WTC11 (cell line): ENCODE results near the gene TMPRSS3. TPM values are rescaled to one million over a fixed set of nuclear protein-coding genes. Genes with fewer than 3 reads are reported as not detected.

Source experiments
- ATAC-seq: fragments of 200-7000 bp; cut with Tn5 transposase; 2 replicates; pipeline ENCODE4 v1.10.0; 2021; ENCODE audit warnings: mild to moderate bottlenecking, moderate library complexity
- CTCF ChIA-PET: fragments of 300-600 bp; sonication (Branson Sonifier 250); formaldehyde crosslinking; loops from one replicate; lab custom pipeline; 2021; ENCODE audit warnings: antibody characterized with exemption; lab: Charles Lee
- POLR2A ChIA-PET: fragments of 350-600 bp; sonication (Branson Sonifier 250); formaldehyde crosslinking; loops from one replicate; lab custom pipeline; 2021; ENCODE audit warnings: antibody characterized with exemption; lab: Charles Lee
- DNase-seq: peaks from one replicate; pipeline ENCODE4 v3.0.0; 2021; ENCODE audit warnings: low spot score
- H3K27ac Mint-ChIP-seq: 2 replicates; pipeline ENCODE4 v1.8.0; 2021; ENCODE audit warnings: mixed read lengths
- H3K27me3 Mint-ChIP-seq: 2 replicates; pipeline ENCODE4 v1.8.0; 2021; ENCODE audit warnings: low read depth, mild to moderate bottlenecking, moderate library complexity, mixed read lengths
- H3K36me3 Mint-ChIP-seq: 2 replicates; pipeline ENCODE4 v1.8.0; 2021; ENCODE audit warnings: mixed read lengths
- H3K4me1 Mint-ChIP-seq: 2 replicates; pipeline ENCODE4 v1.8.0; 2022; ENCODE audit warnings: mixed read lengths
- H3K4me3 Mint-ChIP-seq: 2 replicates; pipeline ENCODE4 v1.8.0; 2021; ENCODE audit warnings: mild to moderate bottlenecking, moderate library complexity, mixed read lengths
- H3K9me3 Mint-ChIP-seq: 2 replicates; pipeline ENCODE4 v1.8.0; 2021; ENCODE audit warnings: mixed read lengths
- ATF3 ChIP-seq: sonication (generic); formaldehyde crosslinking; conservative IDR thresholded peaks from 2 replicates; pipeline ENCODE4 v1.8.1; 2022; ENCODE audit warnings: mild to moderate bottlenecking, missing genetic modification reagents
- CBFB ChIP-seq: sonication (generic); formaldehyde crosslinking; IDR thresholded peaks from 2 replicates; pipeline ENCODE4 v1.8.1; 2022; ENCODE audit warnings: mild to moderate bottlenecking, low read depth, missing genetic modification reagents
- ELF4 ChIP-seq: sonication (generic); formaldehyde crosslinking; IDR thresholded peaks from 2 replicates; pipeline ENCODE4 v1.8.1; 2022; ENCODE audit warnings: low read depth, mild to moderate bottlenecking, moderate library complexity, missing genetic modification reagents
- ESRRA ChIP-seq: sonication (generic); formaldehyde crosslinking; IDR thresholded peaks from 2 replicates; pipeline ENCODE4 v1.8.1; 2022; ENCODE audit warnings: mild to moderate bottlenecking, missing genetic modification reagents, borderline replicate concordance
- FOXJ3 ChIP-seq: sonication (generic); formaldehyde crosslinking; IDR thresholded peaks from 2 replicates; pipeline ENCODE4 v1.9.0; 2021; ENCODE audit warnings: missing genetic modification reagents, mild to moderate bottlenecking, borderline replicate concordance
- FOXK1 ChIP-seq: sonication (generic); formaldehyde crosslinking; IDR thresholded peaks from 2 replicates; pipeline ENCODE4 v1.8.0; 2022; ENCODE audit warnings: mild to moderate bottlenecking, moderate library complexity, missing genetic modification reagents
- FOXP1 ChIP-seq: sonication (generic); formaldehyde crosslinking; IDR thresholded peaks from 2 replicates; pipeline ENCODE4 v1.8.0; 2022; ENCODE audit warnings: missing genetic modification reagents, mild to moderate bottlenecking, moderate library complexity, borderline replicate concordance
- GABPB1 ChIP-seq: sonication (generic); formaldehyde crosslinking; IDR thresholded peaks from 2 replicates; pipeline ENCODE4 v1.8.1; 2023; ENCODE audit warnings: mild to moderate bottlenecking, missing genetic modification reagents
- IRF2 ChIP-seq: sonication (generic); formaldehyde crosslinking; IDR thresholded peaks from 2 replicates; pipeline ENCODE4 v1.8.0; 2022; ENCODE audit warnings: low read depth, missing genetic modification reagents, borderline replicate concordance
- JAZF1 ChIP-seq: fragments of 250-450 bp; sonication (Bioruptor Pico); IDR thresholded peaks from 2 replicates; pipeline ENCODE4 v1.9.0; 2021; ENCODE audit warnings: moderate library complexity, mild to moderate bottlenecking, inconsistent platforms
- JUN ChIP-seq: sonication (generic); formaldehyde crosslinking; IDR thresholded peaks from 2 replicates; pipeline ENCODE4 v1.8.0; 2023; ENCODE audit warnings: mild to moderate bottlenecking, missing genetic modification reagents
- MYBL2 ChIP-seq: sonication (generic); formaldehyde crosslinking; IDR thresholded peaks from 2 replicates; pipeline ENCODE4 v1.8.1; 2023; ENCODE audit warnings: mild to moderate bottlenecking, moderate library complexity, missing genetic modification reagents
- OVOL2 ChIP-seq: fragments of 250-450 bp; sonication (Bioruptor Pico); IDR thresholded peaks from 2 replicates; pipeline ENCODE4 v1.9.0; 2021; ENCODE audit warnings: mild to moderate bottlenecking, borderline replicate concordance
- TEAD1 ChIP-seq: sonication (generic); formaldehyde crosslinking; IDR thresholded peaks from 2 replicates; pipeline ENCODE4 v1.8.0; 2022; ENCODE audit warnings: mild to moderate bottlenecking, missing genetic modification reagents
- TEAD4 ChIP-seq: sonication (generic); formaldehyde crosslinking; IDR thresholded peaks from 2 replicates; pipeline ENCODE4 v1.8.0; 2022; ENCODE audit warnings: mild to moderate bottlenecking, missing genetic modification reagents
- USF2 ChIP-seq: sonication (generic); formaldehyde crosslinking; IDR thresholded peaks from 2 replicates; pipeline ENCODE4 v1.8.1; 2023; ENCODE audit warnings: mild to moderate bottlenecking, missing genetic modification reagents, moderate library complexity
- ZBTB21 ChIP-seq: sonication (generic); formaldehyde crosslinking; IDR thresholded peaks from 2 replicates; pipeline ENCODE4 v1.8.1; 2023; ENCODE audit warnings: mild to moderate bottlenecking, missing genetic modification reagents, borderline replicate concordance
- ZNF121 ChIP-seq: sonication (generic); formaldehyde crosslinking; IDR thresholded peaks from 2 replicates; pipeline ENCODE4 v1.8.0; 2023; ENCODE audit warnings: missing genetic modification reagents
- ZNF396 ChIP-seq: fragments of 250-450 bp; sonication (Bioruptor Pico); IDR thresholded peaks from 2 replicates; pipeline ENCODE4 v1.8.0; 2021; ENCODE audit warnings: mild to moderate bottlenecking, moderate library complexity, borderline replicate concordance
- ZNF416 ChIP-seq: fragments of 250-450 bp; sonication (Bioruptor Pico); IDR thresholded peaks from 2 replicates; pipeline ENCODE4 v1.9.0; 2021; ENCODE audit warnings: mild to moderate bottlenecking, inconsistent platforms
- total RNA-seq: library from RNA; stranded (reverse); gene quantifications from 3 replicates; pipeline ENCODE4 v1.2.3, GENCODE V29; 2021
- TF ChIP-seq, protein P1 (sequence below): fragments of 250-450 bp; sonication (Bioruptor Pico); IDR thresholded peaks from 2 replicates; pipeline ENCODE4 v1.8.0; 2021; ENCODE audit warnings: mild to moderate bottlenecking
- TF ChIP-seq, protein P2 (sequence below): fragments of 250-450 bp; sonication (Bioruptor Pico); IDR thresholded peaks from 2 replicates; pipeline ENCODE4 v1.9.0; 2021; ENCODE audit warnings: moderate library complexity, mild to moderate bottlenecking, inconsistent platforms, borderline replicate concordance
- TF ChIP-seq, protein P3 (sequence below): fragments of 250-450 bp; sonication (Bioruptor Pico); IDR thresholded peaks from 2 replicates; pipeline ENCODE4 v2.1.2; 2022; ENCODE audit warnings: mild to moderate bottlenecking, moderate library complexity
- TF ChIP-seq, protein P4 (sequence below): sonication (generic); formaldehyde crosslinking; IDR thresholded peaks from 2 replicates; pipeline ENCODE4 v1.8.1; 2023; ENCODE audit warnings: mild to moderate bottlenecking, moderate library complexity, missing genetic modification reagents

Gene TMPRSS3
- total RNA-seq, 1 experiment from 2014 or later: 0.39 TPM

- peaks cover 18% of the 10 kb centered on the region for H3K4me1 Mint-ChIP-seq
- no peak for ATAC-seq
- DNase-seq: no peak
- TF ChIP-seq ESRRA (CRISPR knock-in tag): no peak
- no peak for TF ChIP-seq ELF4
- TF ChIP-seq ZBTB21 (CRISPR knock-in tag): no peak
- TF ChIP-seq OVOL2 (CRISPR knock-in tag): no peak
- TF ChIP-seq ZNF416: no peak
- TF ChIP-seq, protein P1, sequence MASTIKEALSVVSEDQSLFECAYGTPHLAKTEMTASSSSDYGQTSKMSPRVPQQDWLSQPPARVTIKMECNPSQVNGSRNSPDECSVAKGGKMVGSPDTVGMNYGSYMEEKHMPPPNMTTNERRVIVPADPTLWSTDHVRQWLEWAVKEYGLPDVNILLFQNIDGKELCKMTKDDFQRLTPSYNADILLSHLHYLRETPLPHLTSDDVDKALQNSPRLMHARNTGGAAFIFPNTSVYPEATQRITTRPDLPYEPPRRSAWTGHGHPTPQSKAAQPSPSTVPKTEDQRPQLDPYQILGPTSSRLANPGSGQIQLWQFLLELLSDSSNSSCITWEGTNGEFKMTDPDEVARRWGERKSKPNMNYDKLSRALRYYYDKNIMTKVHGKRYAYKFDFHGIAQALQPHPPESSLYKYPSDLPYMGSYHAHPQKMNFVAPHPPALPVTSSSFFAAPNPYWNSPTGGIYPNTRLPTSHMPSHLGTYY (CRISPR knock-in tag): no peak
- TF ChIP-seq, protein P2, sequence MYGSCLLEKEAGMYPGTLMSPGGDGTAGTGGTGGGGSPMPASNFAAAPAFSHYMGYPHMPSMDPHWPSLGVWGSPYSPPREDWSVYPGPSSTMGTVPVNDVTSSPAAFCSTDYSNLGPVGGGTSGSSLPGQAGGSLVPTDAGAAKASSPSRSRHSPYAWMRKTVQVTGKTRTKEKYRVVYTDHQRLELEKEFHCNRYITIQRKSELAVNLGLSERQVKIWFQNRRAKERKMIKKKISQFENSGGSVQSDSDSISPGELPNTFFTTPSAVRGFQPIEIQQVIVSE: no peak
- TF ChIP-seq, all 79 proteins: peak for 0
- Mint-ChIP-seq H3K27me3 (peaks cover 8% of the 10 kb centered on the region; the same call in 1 of the 2 replicates), H3K9me3 (0 out of 2 replicates have a peak, but pooled peaks cover 5% of the 10 kb centered on the region), H3K27ac (no peak overlapping the region), H3K4me3 (no peak overlapping the region), H3K36me3 (no peaks in the 10 kb centered on the region; the same call in 1 of the 2 replicates)
- POLR2A ChIA-PET: no interaction called here
- CTCF ChIA-PET: interaction anchor here (1.3 kb wide), 1 partner anchor 83 kb away, joined by 5 read pairs; no protein-coding TSS in a partner anchor
Observed at GRCh38 chr21:42392731-42393442, 3.0 kb downstream of the TMPRSS3 start.

GRCh38 chr21:42391297-42391696, 4.6 kb downstream of the TMPRSS3 start:
- Mint-ChIP-seq H3K4me1 (peaks cover 27% of the 10 kb centered on the region), H3K9me3 (0 out of 2 replicates have a peak, but pooled peaks cover 5% of the 10 kb centered on the region), H3K36me3 (no peaks in the 10 kb centered on the region; the same call in 1 of the 2 replicates), H3K27me3 (peaks cover 8% of the 10 kb centered on the region; the same call in 1 of the 2 replicates), H3K4me3 (no peak overlapping the region), H3K27ac (no peak overlapping the region)
- TF ChIP-seq GABPB1 (CRISPR knock-in tag): 0 out of 2 replicates have a peak, but pooled peaks have one; percentile 13
- TF ChIP-seq, protein P3, sequence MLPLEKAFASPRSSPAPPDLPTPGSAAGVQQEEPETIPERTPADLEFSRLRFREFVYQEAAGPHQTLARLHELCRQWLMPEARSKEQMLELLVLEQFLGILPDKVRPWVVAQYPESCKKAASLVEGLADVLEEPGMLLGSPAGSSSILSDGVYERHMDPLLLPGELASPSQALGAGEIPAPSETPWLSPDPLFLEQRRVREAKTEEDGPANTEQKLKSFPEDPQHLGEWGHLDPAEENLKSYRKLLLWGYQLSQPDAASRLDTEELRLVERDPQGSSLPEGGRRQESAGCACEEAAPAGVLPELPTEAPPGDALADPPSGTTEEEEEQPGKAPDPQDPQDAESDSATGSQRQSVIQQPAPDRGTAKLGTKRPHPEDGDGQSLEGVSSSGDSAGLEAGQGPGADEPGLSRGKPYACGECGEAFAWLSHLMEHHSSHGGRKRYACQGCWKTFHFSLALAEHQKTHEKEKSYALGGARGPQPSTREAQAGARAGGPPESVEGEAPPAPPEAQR: no peak
- DNase-seq: no peak
- ChIA-PET POLR2A (no interaction called here), CTCF (no interaction called here)
- ATAC-seq: no peak

DNA sequence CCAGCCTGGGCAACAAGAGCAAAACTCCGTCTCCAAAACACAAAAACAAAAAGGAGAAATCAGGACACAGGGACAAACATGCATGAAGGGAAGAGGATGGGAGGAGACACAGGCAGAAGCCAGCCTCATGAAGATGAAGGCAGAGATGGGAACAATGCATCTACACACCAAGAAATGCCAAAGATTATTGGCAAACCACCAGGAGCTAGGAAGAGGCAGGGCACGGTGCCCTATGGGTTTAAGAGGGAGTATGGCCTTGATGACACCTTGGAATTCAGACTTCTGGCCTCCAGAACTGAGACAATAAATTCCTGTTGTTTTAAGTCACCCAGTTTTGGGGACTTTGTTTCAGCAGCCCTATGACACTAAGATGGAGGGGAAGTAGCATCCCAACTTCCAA, 5.2 kb downstream of the TMPRSS3 start:
- peaks cover 8% of the 10 kb centered on the region; the same call in 1 of the 2 replicates for H3K27me3 Mint-ChIP-seq
- peaks cover 27% of the 10 kb centered on the region for H3K4me1 Mint-ChIP-seq
- H3K27ac Mint-ChIP-seq: no peak overlapping the region
- ChIA-PET POLR2A (no interaction called here), CTCF (no interaction called here)
- no peaks in the 10 kb centered on the region; the same call in 1 of the 2 replicates for H3K36me3 Mint-ChIP-seq
- H3K9me3 Mint-ChIP-seq: 0 out of 2 replicates have a peak, but pooled peaks cover 5% of the 10 kb centered on the region
- H3K4me3 Mint-ChIP-seq: no peak overlapping the region
- DNase-seq: no peak
- ATAC-seq: no peak
- TF ChIP-seq TEAD1 (CRISPR knock-in tag): no peak
- no peak for TF ChIP-seq ZNF121 (CRISPR knock-in tag)
- TF ChIP-seq MYBL2: no peak
- TF ChIP-seq ATF3: no peak
- no peak for TF ChIP-seq FOXJ3
- TF ChIP-seq, protein P4, sequence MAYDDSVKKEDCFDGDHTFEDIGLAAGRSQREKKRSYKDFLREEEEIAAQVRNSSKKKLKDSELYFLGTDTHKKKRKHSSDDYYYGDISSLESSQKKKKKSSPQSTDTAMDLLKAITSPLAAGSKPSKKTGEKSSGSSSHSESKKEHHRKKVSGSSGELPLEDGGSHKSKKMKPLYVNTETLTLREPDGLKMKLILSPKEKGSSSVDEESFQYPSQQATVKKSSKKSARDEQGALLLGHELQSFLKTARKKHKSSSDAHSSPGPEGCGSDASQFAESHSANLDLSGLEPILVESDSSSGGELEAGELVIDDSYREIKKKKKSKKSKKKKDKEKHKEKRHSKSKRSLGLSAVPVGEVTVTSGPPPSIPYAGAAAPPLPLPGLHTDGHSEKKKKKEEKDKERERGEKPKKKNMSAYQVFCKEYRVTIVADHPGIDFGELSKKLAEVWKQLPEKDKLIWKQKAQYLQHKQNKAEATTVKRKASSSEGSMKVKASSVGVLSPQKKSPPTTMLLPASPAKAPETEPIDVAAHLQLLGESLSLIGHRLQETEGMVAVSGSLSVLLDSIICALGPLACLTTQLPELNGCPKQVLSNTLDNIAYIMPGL (CRISPR knock-in tag): no peak
- TF ChIP-seq JAZF1 (CRISPR knock-in tag): no peak
- no peak for TF ChIP-seq IRF2 (CRISPR knock-in tag)
- TF ChIP-seq ZNF396 (CRISPR knock-in tag): no peak
- TF ChIP-seq ESRRA (CRISPR knock-in tag): no peak
- no peak for TF ChIP-seq CBFB (CRISPR knock-in tag)
- no peak for TF ChIP-seq FOXP1 (CRISPR knock-in tag)
- TF ChIP-seq FOXK1 (CRISPR knock-in tag): no peak
- no peak for TF ChIP-seq JUN (CRISPR knock-in tag)
- TF ChIP-seq USF2 (CRISPR knock-in tag): no peak
- no peak for TF ChIP-seq TEAD4 (CRISPR knock-in tag)
